ENCODE measurements around the gene SCARB1.

SCARB1 gene

GRCh38 chr12:124744659-124745464, 118.8 kb downstream of the SCARB1 start:
- Histone ChIP-seq H3K4me3 (ENCODE audit: low read depth, low read length) (no peak overlapping the region), H3K9me3 (ENCODE audit: severe bottlenecking) (peaks cover under 1% of the 10 kb centered on the region), H3K27ac (no peak overlapping the region), H3K36me3 (no peaks in the 10 kb centered on the region), H3K27me3 (ENCODE audit: insufficient read depth, low read depth, severe bottlenecking) (no peaks in the 10 kb centered on the region)
- no peak for TF ChIP-seq CTCF (IDR thresholded peaks at IDR 0.05; ENCODE audit: low read depth, low read length)
- peak; percentile 55 for DNase-seq

- DNase-seq: no peak
- TF ChIP-seq CTCF (IDR thresholded peaks at IDR 0.05; ENCODE audit: low read depth, low read length): no peak
- Histone ChIP-seq H3K27me3 (ENCODE audit: insufficient read depth, low read depth, severe bottlenecking) (no peaks in the 10 kb centered on the region), H3K27ac (no peak overlapping the region), H3K4me3 (ENCODE audit: low read depth, low read length) (no peak overlapping the region), H3K36me3 (no peaks in the 10 kb centered on the region), H3K9me3 (ENCODE audit: severe bottlenecking) (peaks cover 4% of the 10 kb centered on the region)
Measured at GRCh38 chr12:124744273-124744640, 119.4 kb downstream of the SCARB1 start.

- no peak for TF ChIP-seq CTCF (IDR thresholded peaks at IDR 0.05; ENCODE audit: low read depth, low read length)
- Histone ChIP-seq H3K27me3 (ENCODE audit: insufficient read depth, low read depth, severe bottlenecking) (no peaks in the 10 kb centered on the region), H3K9me3 (ENCODE audit: severe bottlenecking) (peaks cover 4% of the 10 kb centered on the region), H3K27ac (no peak overlapping the region; the same call in 1 of the 2 replicates), H3K4me3 (ENCODE audit: low read depth, low read length) (no peak overlapping the region), H3K36me3 (no peaks in the 10 kb centered on the region)
- no peak for DNase-seq
Measured at GRCh38 chr12:124743479-124744272, 120.0 kb downstream of the SCARB1 start.

- peak; percentile 54 for DNase-seq
- TF ChIP-seq CTCF (IDR thresholded peaks at IDR 0.05; ENCODE audit: low read depth, low read length): no peak
- peak overlapping the region; percentile 25; the same call in 1 of the 2 replicates for H3K4me3 ChIP-seq (ENCODE audit: low read depth, low read length)
Measured at GRCh38 chr12:124742678-124743077, 121.0 kb downstream of the SCARB1 start.

GRCh38 chr12:124742111-124742510, 121.6 kb downstream of the SCARB1 start:
- Histone ChIP-seq H3K36me3 (no peaks in the 10 kb centered on the region), H3K4me3 (ENCODE audit: low read depth, low read length) (peak overlapping the region; percentile 25; the same call in 1 of the 2 replicates), H3K9me3 (ENCODE audit: severe bottlenecking) (peaks cover 4% of the 10 kb centered on the region), H3K27me3 (ENCODE audit: insufficient read depth, low read depth, severe bottlenecking) (no peaks in the 10 kb centered on the region), H3K27ac (peak overlapping the region; percentile 80)
- TF ChIP-seq CTCF (IDR thresholded peaks at IDR 0.05; ENCODE audit: low read depth, low read length): no peak
- DNase-seq: peak; percentile 76

More at GRCh38 chr12:124742678-124743077, 121.0 kb downstream of the SCARB1 start:
- Histone ChIP-seq H3K27ac (peak overlapping the region; percentile 80), H3K9me3 (ENCODE audit: severe bottlenecking) (peaks cover 4% of the 10 kb centered on the region), H3K36me3 (no peaks in the 10 kb centered on the region), H3K27me3 (ENCODE audit: insufficient read depth, low read depth, severe bottlenecking) (no peaks in the 10 kb centered on the region)

All from WERI-Rb-1 (cell line).